GM23338 (cell line): ENCODE data around the gene IL12RB1. TPM values are rescaled to one million over a fixed set of nuclear protein-coding genes. Genes with fewer than 3 reads are reported as not detected.

Experiments
- ATAC-seq: fragments of 200-7000 bp; cut with Tn5 transposase; 3 replicates; pipeline ENCODE4 v1.9.1; 2020
- DNase-seq: peaks from one replicate; pipeline ENCODE4 v3.0.0-alpha.2; 2015; ENCODE audit warnings: low spot score
- H2AFZ ChIP-seq: fragments of 200-600 bp; sonication (generic); 2 replicates; pipeline ENCODE4 v1.8.0; 2016; ENCODE audit warnings: antibody characterized with exemption, mild to moderate bottlenecking, moderate library complexity
- H3F3A ChIP-seq: fragments of 200-600 bp; sonication (generic); replicated peaks from 2 replicates; pipeline ENCODE4 v1.8.0; 2017; ENCODE audit warnings: antibody characterized with exemption, mixed run types, low read depth
- H3K27ac ChIP-seq: fragments of 200-600 bp; sonication (generic); 2 replicates; pipeline ENCODE4 v1.6.1; 2016; ENCODE audit warnings: low read depth
- H3K27me3 ChIP-seq: fragments of 200-600 bp; sonication (generic); 2 replicates; pipeline ENCODE4 v1.8.0; 2016; ENCODE audit warnings: mild to moderate bottlenecking, mixed run types, moderate library complexity; ENCODE audit not compliant: insufficient read depth
- H3K36me3 ChIP-seq: fragments of 200-600 bp; sonication (generic); 2 replicates; pipeline ENCODE4 v1.8.0; 2016; ENCODE audit warnings: mild to moderate bottlenecking; ENCODE audit not compliant: insufficient read depth
- H3K4me1 ChIP-seq: fragments of 200-600 bp; sonication (generic); 2 replicates; pipeline ENCODE4 v1.8.0; 2016; ENCODE audit warnings: mild to moderate bottlenecking, moderate library complexity; ENCODE audit not compliant: insufficient read depth
- H3K4me2 ChIP-seq: fragments of 200-600 bp; sonication (generic); 2 replicates; pipeline ENCODE4 v1.7.1; 2017; ENCODE audit warnings: mixed run types
- H3K4me3 ChIP-seq: fragments of 200-600 bp; sonication (generic); 2 replicates; pipeline ENCODE4 v1.6.1; 2016; ENCODE audit warnings: mixed run types
- H3K79me2 ChIP-seq: fragments of 200-600 bp; sonication (generic); replicated peaks from 2 replicates; pipeline ENCODE4 v1.8.0; 2017; ENCODE audit warnings: mild to moderate bottlenecking; ENCODE audit not compliant: insufficient read depth
- H3K9me2 ChIP-seq: fragments of 200-600 bp; sonication (generic); 2 replicates; pipeline ENCODE4 v1.8.0; 2017; ENCODE audit not compliant: insufficient read depth
- H4K20me1 ChIP-seq: fragments of 200-600 bp; sonication (generic); replicated peaks from 2 replicates; pipeline ENCODE4 v1.8.0; 2017; ENCODE audit warnings: mild to moderate bottlenecking; ENCODE audit not compliant: insufficient read depth
- H3K27ac Mint-ChIP-seq: 2 replicates; pipeline ENCODE4 v1.8.0; 2020; ENCODE audit warnings: inconsistent platforms, mild to moderate bottlenecking, moderate library complexity, mixed read lengths
- H3K27me3 Mint-ChIP-seq: 3 replicates; pipeline ENCODE4 v1.8.0; 2022; ENCODE audit warnings: low read depth, mild to moderate bottlenecking, moderate library complexity, mixed read lengths, inconsistent platforms; ENCODE audit not compliant: insufficient read depth, poor library complexity
- H3K36me3 Mint-ChIP-seq: 3 replicates; pipeline ENCODE4 v1.8.0; 2021; ENCODE audit warnings: low read depth, mild to moderate bottlenecking, inconsistent platforms, moderate library complexity, mixed read lengths
- H3K4me1 Mint-ChIP-seq: 3 replicates; pipeline ENCODE4 v1.8.0; 2020; ENCODE audit warnings: mild to moderate bottlenecking, inconsistent platforms, mixed read lengths
- H3K4me3 Mint-ChIP-seq: 3 replicates; pipeline ENCODE4 v1.8.0; 2021; ENCODE audit warnings: moderate library complexity, mild to moderate bottlenecking, inconsistent platforms, mixed read lengths
- H3K9me3 Mint-ChIP-seq: 3 replicates; pipeline ENCODE4 v1.8.0; 2020; ENCODE audit warnings: moderate library complexity, mild to moderate bottlenecking, inconsistent platforms, mixed read lengths
- EZH2 ChIP-seq: fragments of 200-600 bp; sonication (generic); IDR thresholded peaks from one replicate; pipeline ENCODE4 v1.8.0; 2017; ENCODE audit warnings: antibody characterized with exemption, mild to moderate bottlenecking, low read depth; ENCODE audit not compliant: unreplicated experiment
- EZH2phosphoT487 ChIP-seq: fragments of 200-600 bp; sonication (generic); IDR thresholded peaks from one replicate; pipeline ENCODE4 v1.8.1; 2018; ENCODE audit warnings: antibody characterized with exemption; ENCODE audit not compliant: unreplicated experiment
- NANOG ChIP-seq: IDR thresholded peaks from 2 replicates; pipeline ENCODE4 v1.6.1; 2016; ENCODE audit warnings: antibody characterized with exemption, borderline replicate concordance
- STAT1 ChIP-seq: IDR thresholded peaks from one replicate; pipeline ENCODE4 v1.6.1; 2016; ENCODE audit warnings: antibody characterized with exemption; ENCODE audit not compliant: unreplicated experiment
- ZNF331 ChIP-seq: fragments of 250-450 bp; sonication (Bioruptor Pico); IDR thresholded peaks from 2 replicates; pipeline ENCODE4 v1.5.0; 2020; ENCODE audit warnings: low read depth, mild to moderate bottlenecking, moderate library complexity
- polyA plus RNA-seq: library from polyadenylated mRNA; unstranded; fragments of >200 nt; fragmentation: Nextera tagmentation; extraction: Ambion mirVana; gene quantifications from 2 replicates; pipeline ENCODE4 v1.2.1, GENCODE V29; 2016
- total RNA-seq: library from RNA; depleted of rRNA; stranded (reverse); fragments of >200 nt; shearing (Covaris generic); gene quantifications from 2 replicates; pipeline ENCODE4 v1.2.3, GENCODE V29; 2014
- TF ChIP-seq, protein P1 (sequence below): IDR thresholded peaks from 2 replicates; pipeline ENCODE4 v1.6.1; 2016; ENCODE audit warnings: antibody characterized with exemption
- TF ChIP-seq, protein P2 (sequence below): fragments of 250-450 bp; sonication (Bioruptor Pico); IDR thresholded peaks from 2 replicates; pipeline ENCODE4 v1.5.0; 2020; ENCODE audit warnings: mild to moderate bottlenecking, moderate library complexity

IL12RB1 gene
- total and polyA plus RNA-seq, 2 experiments from 2014 or later: not detected

DNA sequence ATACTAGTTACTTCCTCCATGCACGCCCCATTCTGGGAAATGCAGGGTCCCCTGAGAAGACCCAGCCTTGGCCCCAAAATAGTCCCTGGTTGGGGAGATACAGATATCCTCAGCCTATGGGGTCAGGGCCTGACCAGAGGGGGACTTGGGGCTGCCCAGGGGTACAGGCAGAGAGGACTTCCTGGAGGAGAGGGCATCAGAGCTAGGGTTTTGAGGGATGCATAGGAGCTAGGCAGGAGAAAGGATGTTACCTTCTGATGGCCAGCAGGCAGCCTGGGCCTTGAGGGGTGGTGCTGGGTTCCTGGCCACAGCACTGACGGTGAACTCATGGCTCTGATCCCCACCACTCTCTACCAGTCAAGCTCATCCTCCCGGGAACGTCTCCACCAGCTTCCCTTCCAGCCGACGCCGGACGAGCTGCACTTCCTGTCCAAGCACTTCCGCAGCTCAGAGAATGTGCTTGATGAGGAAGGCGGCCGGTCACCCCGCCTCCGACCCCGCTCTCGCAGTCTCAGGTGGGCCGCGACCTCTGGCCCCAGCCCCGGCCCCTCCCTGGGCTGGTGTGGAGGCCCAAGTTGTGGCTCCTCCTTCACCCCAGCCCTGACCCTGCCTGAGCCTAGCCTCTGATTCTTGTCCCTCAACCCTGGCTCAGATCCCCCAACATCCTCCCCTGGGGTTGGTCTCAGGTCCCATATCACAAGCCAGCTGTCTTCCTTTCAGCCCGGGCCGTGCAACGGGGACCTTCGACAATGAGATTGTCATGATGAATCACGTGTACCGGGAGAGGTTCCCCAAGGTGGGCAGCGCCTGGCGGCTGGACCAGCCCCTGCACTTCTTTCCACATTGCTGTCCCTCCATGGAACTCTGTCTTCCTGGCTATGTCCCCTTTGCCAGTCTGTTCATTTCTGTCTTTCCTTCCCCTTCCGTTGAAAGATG lies 36.4 kb upstream of the IL12RB1 start:
- no peak for ATAC-seq
- H3K27ac Mint-ChIP-seq: no peak overlapping the region; the same call in 1 of the 2 replicates
- no peak overlapping the region for H3K4me3 Mint-ChIP-seq
- Histone ChIP-seq H3K4me2 (no peak overlapping the region), H3K9me2 (no peaks in the 10 kb centered on the region), H3K27me3 (no peaks in the 10 kb centered on the region), H3K4me1 (peaks cover 8% of the 10 kb centered on the region; the same call in 1 of the 2 replicates), H3K79me2 (peaks cover 13% of the 10 kb centered on the region), H3K4me3 (no peak overlapping the region), H3K36me3 (no peaks in the 10 kb centered on the region), H3K27ac (no peak overlapping the region), H4K20me1 (peaks cover 7% of the 10 kb centered on the region), H2AFZ (no peak overlapping the region), H3F3A (no peaks in the 10 kb centered on the region)
- peaks cover 16% of the 10 kb centered on the region for H3K4me1 Mint-ChIP-seq
- peaks cover 10% of the 10 kb centered on the region for H3K27me3 Mint-ChIP-seq
- H3K9me3 Mint-ChIP-seq: no peaks in the 10 kb centered on the region
- H3K36me3 Mint-ChIP-seq: peaks cover 13% of the 10 kb centered on the region
- DNase-seq: no peak
- TF ChIP-seq STAT1 (no peak), EZH2phosphoT487 (no peak), EZH2 (no peak), ZNF331 (CRISPR knock-in tag) (no peak), NANOG (no peak)
- TF ChIP-seq, protein P1, sequence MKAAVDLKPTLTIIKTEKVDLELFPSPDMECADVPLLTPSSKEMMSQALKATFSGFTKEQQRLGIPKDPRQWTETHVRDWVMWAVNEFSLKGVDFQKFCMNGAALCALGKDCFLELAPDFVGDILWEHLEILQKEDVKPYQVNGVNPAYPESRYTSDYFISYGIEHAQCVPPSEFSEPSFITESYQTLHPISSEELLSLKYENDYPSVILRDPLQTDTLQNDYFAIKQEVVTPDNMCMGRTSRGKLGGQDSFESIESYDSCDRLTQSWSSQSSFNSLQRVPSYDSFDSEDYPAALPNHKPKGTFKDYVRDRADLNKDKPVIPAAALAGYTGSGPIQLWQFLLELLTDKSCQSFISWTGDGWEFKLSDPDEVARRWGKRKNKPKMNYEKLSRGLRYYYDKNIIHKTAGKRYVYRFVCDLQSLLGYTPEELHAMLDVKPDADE: no peak
- TF ChIP-seq, protein P2, sequence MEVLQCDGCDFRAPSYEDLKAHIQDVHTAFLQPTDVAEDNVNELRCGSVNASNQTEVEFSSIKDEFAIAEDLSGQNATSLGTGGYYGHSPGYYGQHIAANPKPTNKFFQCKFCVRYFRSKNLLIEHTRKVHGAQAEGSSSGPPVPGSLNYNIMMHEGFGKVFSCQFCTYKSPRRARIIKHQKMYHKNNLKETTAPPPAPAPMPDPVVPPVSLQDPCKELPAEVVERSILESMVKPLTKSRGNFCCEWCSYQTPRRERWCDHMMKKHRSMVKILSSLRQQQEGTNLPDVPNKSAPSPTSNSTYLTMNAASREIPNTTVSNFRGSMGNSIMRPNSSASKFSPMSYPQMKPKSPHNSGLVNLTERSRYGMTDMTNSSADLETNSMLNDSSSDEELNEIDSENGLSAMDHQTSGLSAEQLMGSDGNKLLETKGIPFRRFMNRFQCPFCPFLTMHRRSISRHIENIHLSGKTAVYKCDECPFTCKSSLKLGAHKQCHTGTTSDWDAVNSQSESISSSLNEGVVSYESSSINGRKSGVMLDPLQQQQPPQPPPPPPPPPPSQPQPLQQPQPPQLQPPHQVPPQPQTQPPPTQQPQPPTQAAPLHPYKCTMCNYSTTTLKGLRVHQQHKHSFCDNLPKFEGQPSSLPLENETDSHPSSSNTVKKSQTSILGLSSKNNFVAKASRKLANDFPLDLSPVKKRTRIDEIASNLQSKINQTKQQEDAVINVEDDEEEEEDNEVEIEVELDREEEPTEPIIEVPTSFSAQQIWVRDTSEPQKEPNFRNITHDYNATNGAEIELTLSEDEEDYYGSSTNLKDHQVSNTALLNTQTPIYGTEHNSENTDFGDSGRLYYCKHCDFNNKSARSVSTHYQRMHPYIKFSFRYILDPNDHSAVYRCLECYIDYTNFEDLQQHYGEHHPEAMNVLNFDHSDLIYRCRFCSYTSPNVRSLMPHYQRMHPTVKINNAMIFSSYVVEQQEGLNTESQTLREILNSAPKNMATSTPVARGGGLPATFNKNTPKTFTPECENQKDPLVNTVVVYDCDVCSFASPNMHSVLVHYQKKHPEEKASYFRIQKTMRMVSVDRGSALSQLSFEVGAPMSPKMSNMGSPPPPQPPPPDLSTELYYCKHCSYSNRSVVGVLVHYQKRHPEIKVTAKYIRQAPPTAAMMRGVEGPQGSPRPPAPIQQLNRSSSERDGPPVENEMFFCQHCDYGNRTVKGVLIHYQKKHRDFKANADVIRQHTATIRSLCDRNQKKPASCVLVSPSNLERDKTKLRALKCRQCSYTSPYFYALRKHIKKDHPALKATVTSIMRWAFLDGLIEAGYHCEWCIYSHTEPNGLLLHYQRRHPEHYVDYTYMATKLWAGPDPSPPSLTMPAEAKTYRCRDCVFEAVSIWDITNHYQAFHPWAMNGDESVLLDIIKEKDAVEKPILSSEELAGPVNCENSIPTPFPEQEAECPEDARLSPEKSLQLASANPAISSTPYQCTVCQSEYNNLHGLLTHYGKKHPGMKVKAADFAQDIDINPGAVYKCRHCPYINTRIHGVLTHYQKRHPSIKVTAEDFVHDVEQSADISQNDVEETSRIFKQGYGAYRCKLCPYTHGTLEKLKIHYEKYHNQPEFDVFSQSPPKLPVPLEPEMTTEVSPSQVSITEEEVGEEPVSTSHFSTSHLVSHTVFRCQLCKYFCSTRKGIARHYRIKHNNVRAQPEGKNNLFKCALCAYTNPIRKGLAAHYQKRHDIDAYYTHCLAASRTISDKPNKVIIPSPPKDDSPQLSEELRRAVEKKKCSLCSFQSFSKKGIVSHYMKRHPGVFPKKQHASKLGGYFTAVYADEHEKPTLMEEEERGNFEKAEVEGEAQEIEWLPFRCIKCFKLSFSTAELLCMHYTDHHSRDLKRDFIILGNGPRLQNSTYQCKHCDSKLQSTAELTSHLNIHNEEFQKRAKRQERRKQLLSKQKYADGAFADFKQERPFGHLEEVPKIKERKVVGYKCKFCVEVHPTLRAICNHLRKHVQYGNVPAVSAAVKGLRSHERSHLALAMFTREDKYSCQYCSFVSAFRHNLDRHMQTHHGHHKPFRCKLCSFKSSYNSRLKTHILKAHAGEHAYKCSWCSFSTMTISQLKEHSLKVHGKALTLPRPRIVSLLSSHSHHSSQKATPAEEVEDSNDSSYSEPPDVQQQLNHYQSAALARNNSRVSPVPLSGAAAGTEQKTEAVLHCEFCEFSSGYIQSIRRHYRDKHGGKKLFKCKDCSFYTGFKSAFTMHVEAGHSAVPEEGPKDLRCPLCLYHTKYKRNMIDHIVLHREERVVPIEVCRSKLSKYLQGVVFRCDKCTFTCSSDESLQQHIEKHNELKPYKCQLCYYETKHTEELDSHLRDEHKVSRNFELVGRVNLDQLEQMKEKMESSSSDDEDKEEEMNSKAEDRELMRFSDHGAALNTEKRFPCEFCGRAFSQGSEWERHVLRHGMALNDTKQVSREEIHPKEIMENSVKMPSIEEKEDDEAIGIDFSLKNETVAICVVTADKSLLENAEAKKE (CRISPR knock-in tag): no peak
